HG02678 (cell line): ENCODE results near the gene PRSS56.
A peak's percentile ranks its signal among the peaks of the same experiment; 100 is the strongest.

Experiments
- ATAC-seq: cut with Tn5 transposase; IDR thresholded peaks from one replicate; pipeline ENCODE4 v1.9.1; 2021; ENCODE audit warnings: mild to moderate bottlenecking, moderate library complexity; ENCODE audit not compliant: unreplicated experiment

PRSS56 gene

DNA sequence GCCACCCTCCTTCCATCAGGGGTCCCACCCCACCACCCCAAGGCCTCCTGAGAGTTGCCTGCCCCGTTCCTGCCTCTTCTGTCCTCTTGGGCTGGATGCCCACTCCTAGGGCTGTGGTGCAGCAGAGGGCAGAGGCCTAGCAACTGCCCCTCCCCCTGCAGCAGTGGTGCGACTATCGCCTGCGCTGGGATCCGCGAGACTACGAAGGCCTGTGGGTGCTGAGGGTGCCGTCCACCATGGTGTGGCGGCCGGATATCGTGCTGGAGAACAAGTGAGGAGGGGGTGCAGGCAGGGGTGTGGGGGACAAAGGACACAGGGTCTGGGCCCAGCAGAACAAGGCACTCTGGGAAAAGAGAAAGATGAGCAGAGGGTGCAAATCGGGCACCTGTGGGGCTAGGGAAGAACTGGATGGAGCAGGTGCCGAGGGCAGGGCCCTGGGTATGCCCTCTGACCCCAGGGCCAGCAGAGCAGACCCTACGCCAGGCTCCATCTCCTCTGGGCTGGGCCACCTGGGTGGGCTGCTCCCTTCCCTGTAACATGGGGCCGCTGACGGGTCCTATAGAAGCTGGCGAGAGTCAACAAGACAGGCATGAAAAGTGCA lies 20.4 kb downstream of the PRSS56 start:
- no peak for ATAC-seq

DNA sequence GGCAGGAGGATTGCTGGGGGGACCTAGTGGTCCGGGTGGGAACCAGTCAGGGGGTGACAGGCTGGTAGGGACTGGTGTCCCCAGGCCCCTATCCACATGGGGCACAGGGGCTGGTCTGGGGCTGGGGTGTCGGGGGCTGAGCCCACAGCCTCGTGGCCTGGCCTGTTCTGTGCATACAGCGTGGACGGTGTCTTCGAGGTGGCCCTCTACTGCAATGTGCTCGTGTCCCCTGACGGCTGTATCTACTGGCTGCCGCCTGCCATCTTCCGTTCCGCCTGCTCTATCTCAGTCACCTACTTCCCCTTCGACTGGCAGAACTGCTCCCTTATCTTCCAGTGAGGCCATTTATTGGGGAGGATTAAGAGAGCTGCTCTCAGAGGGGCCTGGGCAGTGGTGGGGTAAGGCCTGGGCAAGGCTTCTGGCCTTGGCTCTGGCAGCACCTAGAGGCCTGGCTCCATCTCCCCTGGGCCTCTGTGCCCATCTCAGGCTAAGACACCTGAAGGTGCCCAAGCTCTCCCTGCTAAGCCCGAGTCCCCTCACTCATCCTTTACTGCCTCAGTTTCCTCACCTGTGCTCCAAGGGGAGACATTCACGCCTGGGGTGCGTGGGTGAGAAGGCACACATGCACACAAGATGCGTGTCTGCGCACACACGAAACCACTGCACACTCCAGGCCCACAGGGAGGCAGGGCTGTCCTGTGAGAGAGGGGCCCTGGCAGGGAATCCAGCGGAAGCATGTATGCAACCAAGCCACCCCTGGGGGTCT lies 21.2 kb downstream of the PRSS56 start:
- no peak for ATAC-seq

- no peak for ATAC-seq
Observed at GRCh38 chr2:232541961-232542714, 21.9 kb downstream of the PRSS56 start.

- no peak for ATAC-seq
Observed at GRCh38 chr2:232542715-232543467, 22.7 kb downstream of the PRSS56 start.

DNA sequence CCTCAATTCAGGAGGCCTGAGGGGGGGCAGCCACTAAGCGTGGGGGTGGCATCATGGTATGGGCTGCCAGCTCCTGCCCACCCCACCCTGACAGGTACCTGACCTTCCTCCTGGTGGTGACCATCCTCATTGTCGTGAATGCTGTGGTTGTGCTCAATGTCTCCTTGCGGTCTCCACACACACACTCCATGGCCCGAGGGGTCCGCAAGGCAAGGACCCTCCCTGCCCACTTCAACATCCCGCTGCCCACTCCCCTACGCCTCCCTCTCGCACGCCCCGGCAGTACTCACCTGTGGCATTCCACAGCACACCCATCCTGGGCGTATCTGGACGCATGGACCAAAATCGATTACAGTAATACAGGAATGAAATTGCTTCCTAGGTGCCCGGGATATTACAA lies 23.3 kb downstream of the PRSS56 start:
- ATAC-seq = no peak

- no peak for ATAC-seq
Observed at GRCh38 chr2:232543928-232544631, 23.9 kb downstream of the PRSS56 start.

DNA sequence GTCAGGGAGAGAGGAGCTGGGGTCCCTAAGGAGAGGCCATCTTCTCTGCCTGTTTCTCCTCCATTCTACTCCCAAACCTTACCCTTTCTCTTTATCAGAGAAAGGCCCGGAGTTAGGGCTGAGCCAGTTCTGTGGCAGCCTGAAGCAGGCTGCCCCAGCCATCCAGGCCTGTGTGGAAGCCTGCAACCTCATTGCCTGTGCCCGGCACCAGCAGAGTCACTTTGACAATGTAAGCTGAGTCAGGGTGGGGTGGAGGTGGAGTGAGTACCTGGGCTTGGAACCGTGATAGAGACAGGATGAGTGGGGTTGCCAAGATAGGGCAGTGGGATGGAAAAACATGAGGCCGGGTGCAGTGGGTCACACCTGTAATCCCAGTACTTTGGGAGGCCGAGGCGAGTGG lies 24.5 kb downstream of the PRSS56 start:
- no peak for ATAC-seq

- no peak for ATAC-seq
Observed at GRCh38 chr2:232545511-232546375, 25.6 kb downstream of the PRSS56 start.

DNA sequence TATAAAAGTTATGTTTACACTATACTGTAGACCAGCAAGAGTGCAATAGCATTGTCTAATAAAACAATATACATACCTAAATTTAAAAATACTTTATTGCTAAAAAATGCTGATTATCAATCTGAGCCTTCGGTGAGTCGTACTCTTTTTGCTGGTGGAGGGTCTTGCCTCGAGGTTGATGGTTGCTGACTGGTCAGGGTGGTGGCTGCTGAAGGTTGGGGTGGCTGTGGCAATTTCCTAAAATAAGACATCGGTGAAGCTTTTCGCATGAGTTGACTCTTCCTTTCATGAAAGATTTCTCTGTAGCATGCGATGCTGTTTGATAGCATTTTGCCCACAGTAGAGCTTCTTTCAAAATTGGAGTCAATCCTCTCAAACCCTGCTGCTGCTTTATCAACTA lies 27.8 kb downstream of the PRSS56 start:
- ATAC-seq = no peak

- ATAC-seq = no peak
Observed at GRCh38 chr2:232549655-232550353, 29.6 kb downstream of the PRSS56 start.

GRCh38 chr2:232550354-232551249 lies 30.4 kb downstream of the PRSS56 start, which contains the start of the genes EIF4E2 and TIGD1:
Gene EIF4E2, plus strand, starts transcription at chr2:232550689. Its CDS starts 36 bp downstream, at chr2:232550725.
Gene TIGD1, minus strand, starts transcription at chr2:232550557. Its CDS starts 675 bp downstream, at chr2:232549882.
- peak; percentile 93 for ATAC-seq

- no peak for ATAC-seq
Observed at GRCh38 chr2:232551250-232551638, 31.1 kb downstream of the PRSS56 start.

- no peak for ATAC-seq
Observed at GRCh38 chr2:232551776-232552175, 31.6 kb downstream of the PRSS56 start.

- ATAC-seq = no peak
Observed at GRCh38 chr2:232556426-232556825, 36.2 kb downstream of the PRSS56 start.

- ATAC-seq = no peak
Observed at GRCh38 chr2:232562515-232563151, 42.4 kb downstream of the PRSS56 start.

DNA sequence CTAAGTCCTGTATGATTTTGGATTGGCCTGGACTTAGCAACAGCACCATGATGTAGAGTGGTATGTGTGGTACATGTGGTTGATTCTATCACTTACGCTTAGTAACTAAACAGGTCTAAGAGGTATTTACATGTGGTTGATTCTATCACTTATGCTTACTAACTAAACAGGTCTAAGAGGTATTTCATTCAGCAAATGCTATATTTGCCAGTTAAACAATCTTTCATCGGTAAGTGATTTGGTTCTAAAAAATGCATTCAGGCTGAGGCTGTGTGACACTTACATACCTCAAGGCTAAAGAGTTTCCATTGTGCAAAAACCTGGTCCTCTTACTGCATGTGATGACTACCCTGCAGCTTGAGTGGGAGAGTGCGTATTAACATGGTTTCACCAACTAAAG lies 43.4 kb downstream of the PRSS56 start:
- ATAC-seq = no peak

GRCh38 chr2:232567721-232568120 lies 47.5 kb downstream of the PRSS56 start:
- no peak for ATAC-seq
